Ascending aorta (tissue), 2 donors: Measurements from ENCODE around the gene ZC2HC1C. TPM values are rescaled to one million over a fixed set of nuclear protein-coding genes. Genes with fewer than 3 reads are reported as not detected.
A peak's percentile ranks its signal among the peaks of the same experiment; 100 is the strongest.

ENCODE experiments used
- DNase-seq, 2 donors: peaks; one replicate each; pipeline ENCODE4 v3.0.0-alpha.2; 2019; ENCODE audit warnings: low spot score in 2 of 2
- H3K27ac ChIP-seq, 2 donors: fragments of 200-600 bp; sonication (generic); one replicate each; pipeline ENCODE4 v1.5.1; 2016 to 2017; ENCODE audit warnings: mild to moderate bottlenecking in 1 of 2
- H3K27me3 ChIP-seq: fragments of 200-600 bp; sonication (generic); one replicate; pipeline ENCODE4 v1.5.1; 2017
- H3K36me3 ChIP-seq, 2 donors: fragments of 200-600 bp; sonication (generic); one replicate each; pipeline ENCODE4 v1.5.1; 2016
- H3K4me1 ChIP-seq, 2 donors: fragments of 200-600 bp; sonication (generic); one replicate each; pipeline ENCODE4 v1.5.1; 2016 to 2017; ENCODE audit warnings: mild to moderate bottlenecking in 1 of 2
- H3K4me3 ChIP-seq, 2 donors: fragments of 200-600 bp; sonication (generic); one replicate each; pipeline ENCODE4 v1.5.1; 2016 to 2017; ENCODE audit warnings: mild to moderate bottlenecking in 1 of 2
- H3K9me3 ChIP-seq, 2 donors: fragments of 200-600 bp; sonication (generic); one replicate each; pipeline ENCODE4 v1.5.1; 2016
- CTCF ChIP-seq, 3 experiments: fragments of 200-600 bp in 2 of 3; fragments of 450-650 bp in 1 of 3; sonication (generic) in 2 of 3; IDR thresholded peaks; one replicate each; pipeline ENCODE4 v1.5.1; 2016 to 2019; ENCODE audit warnings: antibody characterized with exemption in 3 of 3, mild to moderate bottlenecking in 1 of 3, moderate library complexity in 1 of 3
- intact Hi-C: fragments of 100-400 bp; cut with DNase I; formaldehyde crosslinking; loops from one replicate; pipeline ENCODE4 v1.15.1; 2023
- total RNA-seq: library from RNA; depleted of rRNA; stranded (reverse); fragments of >200 nt; gene quantifications from one replicate; pipeline ENCODE4 v1.1.0, GENCODE V29; 2016

Gene ZC2HC1C
- total RNA-seq, 1 donor from 2014 or later = not detected

DNA sequence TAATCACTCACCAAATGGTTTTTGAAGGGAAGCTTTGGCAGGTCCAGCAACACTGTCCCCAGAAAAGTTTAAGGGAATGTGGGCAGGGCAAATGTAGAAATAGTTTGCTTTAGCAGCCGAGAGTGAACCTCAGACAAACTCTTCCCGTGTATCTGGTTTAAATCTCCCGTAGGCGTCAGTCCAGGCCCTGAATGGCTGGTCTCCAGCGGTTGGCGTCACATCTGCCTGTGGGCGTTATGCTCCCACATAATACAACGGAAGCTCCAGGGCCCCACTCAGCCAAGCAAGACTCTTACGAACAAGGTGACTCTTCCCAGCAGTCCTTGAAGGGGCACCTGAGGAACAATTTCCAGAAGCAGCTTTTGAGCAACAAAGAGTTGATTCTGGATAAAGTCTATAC lies 942 bp downstream of the ZC2HC1C start:
- peak in 1 of 2 donors; percentile 69 for DNase-seq
- Histone ChIP-seq H3K4me3 (peak overlapping the region in 1 of 2 donors; percentile 84), H3K36me3 (no peaks in the 10 kb centered on the region), H3K27ac (peak overlapping the region; percentile 83 to 91), H3K27me3 (no peaks in the 10 kb centered on the region), H3K9me3 (no peaks in the 10 kb centered on the region), H3K4me1 (peaks cover 0 to 6% of the 10 kb centered on the region in 2 donors)
- TF ChIP-seq CTCF (IDR thresholded peaks at IDR 0.05) = no peak
- intact Hi-C loops = no loop called here

DNA sequence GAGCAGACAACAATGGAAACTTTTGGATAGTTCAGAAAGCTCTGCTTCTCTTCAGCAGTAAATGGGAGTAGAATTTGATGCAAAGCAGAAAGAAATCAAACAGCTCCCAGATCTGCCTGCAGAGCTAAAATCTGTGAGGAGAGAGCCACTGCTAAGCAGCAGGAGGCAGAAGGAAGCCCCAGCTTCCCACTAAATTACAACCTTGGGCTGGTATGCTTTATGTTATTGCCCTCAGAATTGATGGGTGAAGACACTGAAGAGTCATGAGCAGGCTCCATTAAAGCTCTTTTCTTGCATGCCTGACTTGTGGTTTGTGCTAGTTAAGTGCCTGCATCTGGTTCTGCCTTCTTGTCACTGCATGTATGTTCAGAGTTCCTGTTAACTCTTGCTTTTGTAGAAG lies 8.4 kb downstream of the ZC2HC1C start:
- Histone ChIP-seq H3K36me3 (peaks cover 0 to 10% of the 10 kb centered on the region in 2 donors), H3K4me1 (no peaks in the 10 kb centered on the region), H3K27me3 (no peaks in the 10 kb centered on the region), H3K4me3 (no peak overlapping the region), H3K27ac (no peak overlapping the region), H3K9me3 (no peaks in the 10 kb centered on the region)
- TF ChIP-seq CTCF (IDR thresholded peaks at IDR 0.05) = no peak
- intact Hi-C loops = no loop called here
- DNase-seq = no peak

GRCh38 chr14:75079521-75079920 lies 10.1 kb downstream of the ZC2HC1C start:
- Histone ChIP-seq H3K27ac (no peak overlapping the region), H3K4me3 (no peak overlapping the region), H3K9me3 (no peaks in the 10 kb centered on the region), H3K36me3 (peaks cover 12 to 27% of the 10 kb centered on the region in 2 donors), H3K27me3 (no peaks in the 10 kb centered on the region), H3K4me1 (no peaks in the 10 kb centered on the region)
- DNase-seq = no peak
- intact Hi-C loops = no loop called here
- TF ChIP-seq CTCF (IDR thresholded peaks at IDR 0.05) = no peak

DNA sequence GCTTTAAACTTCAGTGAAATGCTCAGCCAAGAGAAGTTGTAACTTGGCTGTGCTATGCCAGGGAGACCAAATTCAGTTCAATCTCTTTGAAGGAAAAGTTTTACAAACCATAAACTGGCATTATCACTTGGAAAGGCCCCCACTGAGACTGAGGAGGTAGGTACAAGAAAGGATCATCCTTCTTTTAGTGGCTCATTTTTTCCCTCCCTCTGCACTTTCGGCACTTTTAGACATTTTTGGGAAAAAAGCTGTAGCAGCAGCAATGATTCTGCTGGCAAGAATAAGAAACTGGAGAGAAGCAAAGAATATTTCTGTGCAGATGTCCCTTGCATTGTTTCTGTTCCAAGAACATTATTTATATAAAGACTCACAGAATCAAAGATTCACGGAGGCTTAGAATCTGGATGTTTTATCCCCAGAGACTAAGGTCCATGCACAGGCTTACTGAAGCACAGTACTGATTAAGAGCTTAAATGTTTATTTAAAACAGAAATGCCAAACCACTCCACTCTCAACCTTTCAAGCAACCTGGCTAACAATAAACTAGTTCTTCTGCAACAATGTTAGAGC lies 12.3 kb downstream of the ZC2HC1C start:
- no peak for DNase-seq
- TF ChIP-seq CTCF (IDR thresholded peaks at IDR 0.05) = no peak
- H3K4me1 ChIP-seq = no peaks in the 10 kb centered on the region
- H3K27ac ChIP-seq = no peak overlapping the region
- peaks cover 34 to 50% of the 10 kb centered on the region in 2 donors for H3K36me3 ChIP-seq
- intact Hi-C loops = no loop called here
- no peak overlapping the region for H3K4me3 ChIP-seq
- H3K27me3 ChIP-seq = no peaks in the 10 kb centered on the region
- no peaks in the 10 kb centered on the region for H3K9me3 ChIP-seq

DNA sequence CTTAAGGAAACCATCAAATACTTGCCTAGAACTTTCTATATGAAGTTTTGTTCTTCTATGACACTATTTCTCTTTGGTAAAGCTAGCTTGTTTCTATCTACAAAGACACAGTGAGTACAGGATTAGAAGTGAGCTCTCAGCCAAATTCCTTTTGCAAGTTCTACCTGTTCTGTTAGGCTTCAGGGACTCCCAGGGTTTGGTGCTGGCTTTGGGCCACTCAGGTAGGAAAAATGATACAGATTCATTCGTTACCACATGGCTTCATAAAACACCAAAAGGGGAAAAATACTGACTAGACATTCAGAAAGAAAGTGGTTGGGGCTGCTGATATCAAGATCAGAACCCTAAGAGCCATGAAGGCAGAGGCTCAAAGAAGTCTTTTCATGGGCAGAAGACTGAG lies 13.8 kb downstream of the ZC2HC1C start:
- Histone ChIP-seq H3K4me1 (no peaks in the 10 kb centered on the region), H3K36me3 (peaks cover 47 to 65% of the 10 kb centered on the region in 2 donors), H3K27me3 (no peaks in the 10 kb centered on the region), H3K9me3 (no peaks in the 10 kb centered on the region), H3K4me3 (no peak overlapping the region), H3K27ac (no peak overlapping the region)
- no peak for DNase-seq
- intact Hi-C loops = no loop called here
- no peak for TF ChIP-seq CTCF (IDR thresholded peaks at IDR 0.05)

DNA sequence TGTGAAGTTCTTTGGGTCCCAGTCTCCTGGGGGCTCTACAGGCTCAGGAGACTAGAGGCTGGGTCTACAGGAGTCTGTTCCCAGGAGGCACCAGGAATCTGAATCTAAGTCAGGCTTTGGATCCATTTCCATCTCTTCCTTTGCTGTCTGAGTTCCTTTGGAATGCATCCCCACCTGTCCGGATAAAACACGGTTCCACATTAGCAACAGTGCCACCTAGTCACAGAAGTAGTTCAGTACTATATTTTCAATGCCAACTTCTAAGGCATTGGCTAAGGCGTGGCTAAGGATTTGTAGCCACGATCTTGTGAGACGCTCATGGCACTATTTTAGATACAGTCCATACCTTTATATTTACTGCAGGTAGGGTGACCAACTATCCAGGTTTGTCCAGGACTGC lies 15.1 kb downstream of the ZC2HC1C start:
- DNase-seq = no peak
- Histone ChIP-seq H3K9me3 (no peaks in the 10 kb centered on the region), H3K36me3 (peaks cover 54 to 76% of the 10 kb centered on the region in 2 donors), H3K4me3 (no peak overlapping the region), H3K27me3 (no peaks in the 10 kb centered on the region), H3K4me1 (no peaks in the 10 kb centered on the region), H3K27ac (no peak overlapping the region)
- TF ChIP-seq CTCF (IDR thresholded peaks at IDR 0.05) = no peak
- intact Hi-C loops = no loop called here
